IPS-18a (cell line): ENCODE measurements around the gene TRAPPC2.

Experiments
- H3K27ac ChIP-seq: one replicate; pipeline ENCODE4 v1.5.1; 2013; ENCODE audit warnings: low read length
- H3K27me3 ChIP-seq: one replicate; pipeline ENCODE4 v1.6.1; 2013; ENCODE audit warnings: mild to moderate bottlenecking, low read length; ENCODE audit not compliant: control insufficient read depth, insufficient read depth
- H3K36me3 ChIP-seq: one replicate; pipeline ENCODE4 v1.6.1; 2013; ENCODE audit warnings: low read depth, low read length; ENCODE audit not compliant: control insufficient read depth
- H3K4me1 ChIP-seq: one replicate; pipeline ENCODE4 v1.6.1; 2013; ENCODE audit warnings: low read depth, low read length; ENCODE audit not compliant: control insufficient read depth
- H3K4me3 ChIP-seq: one replicate; pipeline ENCODE4 v1.5.1; 2013; ENCODE audit warnings: low read length
- H3K9ac ChIP-seq: one replicate; pipeline ENCODE4 v1.6.1; 2013; ENCODE audit warnings: mild to moderate bottlenecking, low read length, moderate library complexity
- H3K9me3 ChIP-seq: one replicate; pipeline ENCODE4 v1.6.1; 2013; ENCODE audit warnings: low read depth, low read length; ENCODE audit not compliant: control insufficient read depth

The TRAPPC2 gene

DNA sequence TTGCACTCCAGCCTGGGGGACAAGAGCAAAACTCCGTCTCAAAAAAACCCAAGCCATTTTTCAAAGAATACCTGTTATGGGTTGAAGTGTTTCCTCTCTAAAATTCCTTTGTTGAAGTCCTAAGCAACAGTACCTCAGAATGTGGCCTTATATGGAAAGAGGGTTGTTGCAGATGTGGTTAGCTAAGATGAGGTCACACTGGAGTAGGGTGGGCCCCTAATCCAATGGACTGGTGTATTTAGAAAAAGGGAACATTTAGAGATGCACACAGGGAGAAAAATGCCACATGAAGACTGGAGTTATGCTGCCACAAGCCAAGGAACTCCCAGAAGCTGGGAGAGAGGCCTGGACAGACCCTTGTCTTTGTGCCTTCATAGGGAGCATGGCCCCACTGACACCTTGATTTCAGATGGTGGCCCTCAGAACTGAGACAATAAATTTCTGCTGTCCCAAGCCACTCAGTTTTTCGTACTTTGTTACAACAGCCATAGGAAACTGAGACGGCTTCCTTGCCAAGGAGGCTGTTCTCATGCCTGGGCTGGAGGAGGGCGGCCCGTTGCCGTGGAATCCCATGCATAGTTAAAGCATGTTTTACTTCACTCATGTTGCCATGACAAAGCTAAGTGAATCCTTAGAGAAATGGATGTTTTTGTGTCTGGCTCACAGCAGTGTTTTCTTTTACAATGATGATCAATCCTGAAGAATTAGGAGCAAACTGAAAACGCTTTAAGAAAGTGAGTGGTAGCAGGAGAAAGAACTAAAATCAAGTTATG is 16.5 kb downstream of the TRAPPC2 start:
- Histone ChIP-seq H3K27ac (no peak overlapping the region), H3K4me3 (no peak overlapping the region), H3K4me1 (no peaks in the 10 kb centered on the region), H3K36me3 (peaks cover 51% of the 10 kb centered on the region), H3K27me3 (no peaks in the 10 kb centered on the region), H3K9ac (no peak overlapping the region), H3K9me3 (no peaks in the 10 kb centered on the region)

DNA sequence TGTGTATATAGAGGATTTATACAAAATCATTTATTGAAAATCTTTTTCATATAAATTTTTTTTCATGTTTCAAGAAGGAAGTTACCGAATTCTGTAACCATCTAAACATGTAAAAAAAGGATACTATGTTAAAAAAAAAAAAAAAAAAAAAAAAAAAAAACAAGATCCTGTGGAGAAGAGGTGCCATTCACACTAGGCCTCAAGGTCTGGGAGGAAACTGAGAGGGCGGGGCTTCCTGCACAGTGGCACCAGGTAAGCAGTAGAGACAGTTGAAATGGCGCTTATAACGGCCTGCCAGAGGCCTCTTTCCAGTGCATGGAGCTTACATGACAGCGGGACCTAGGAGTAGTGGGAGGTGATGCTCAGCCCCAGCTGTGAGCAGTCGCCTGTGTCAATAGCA is 17.5 kb downstream of the TRAPPC2 start:
- Histone ChIP-seq H3K9me3 (no peaks in the 10 kb centered on the region), H3K36me3 (peaks cover 59% of the 10 kb centered on the region), H3K4me1 (no peaks in the 10 kb centered on the region), H3K9ac (no peak overlapping the region), H3K27me3 (no peaks in the 10 kb centered on the region), H3K4me3 (no peak overlapping the region), H3K27ac (no peak overlapping the region)

DNA sequence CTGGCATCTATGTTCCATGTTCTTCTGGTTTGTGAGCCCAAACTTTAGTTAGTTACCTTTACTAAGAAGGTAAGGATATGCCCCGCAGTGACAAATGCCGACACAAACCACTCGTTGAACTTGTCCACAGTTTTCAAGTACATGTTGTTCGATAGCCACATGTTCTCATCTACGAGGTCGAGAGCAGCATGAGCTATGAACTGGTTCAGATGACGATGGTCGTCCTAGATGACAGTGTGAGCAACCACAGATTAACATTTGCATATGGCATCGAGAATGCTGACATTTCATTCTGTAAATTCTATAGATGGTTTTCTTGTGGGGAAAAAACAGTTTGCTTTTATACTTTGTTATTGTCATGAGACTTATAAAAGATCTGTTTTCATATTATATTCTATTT is 18.0 kb downstream of the TRAPPC2 start:
- no peaks in the 10 kb centered on the region for H3K9me3 ChIP-seq
- no peak overlapping the region for H3K27ac ChIP-seq
- H3K4me1 ChIP-seq = no peaks in the 10 kb centered on the region
- no peak overlapping the region for H3K4me3 ChIP-seq
- H3K27me3 ChIP-seq = no peaks in the 10 kb centered on the region
- H3K9ac ChIP-seq = no peak overlapping the region
- H3K36me3 ChIP-seq = peaks cover 64% of the 10 kb centered on the region

DNA sequence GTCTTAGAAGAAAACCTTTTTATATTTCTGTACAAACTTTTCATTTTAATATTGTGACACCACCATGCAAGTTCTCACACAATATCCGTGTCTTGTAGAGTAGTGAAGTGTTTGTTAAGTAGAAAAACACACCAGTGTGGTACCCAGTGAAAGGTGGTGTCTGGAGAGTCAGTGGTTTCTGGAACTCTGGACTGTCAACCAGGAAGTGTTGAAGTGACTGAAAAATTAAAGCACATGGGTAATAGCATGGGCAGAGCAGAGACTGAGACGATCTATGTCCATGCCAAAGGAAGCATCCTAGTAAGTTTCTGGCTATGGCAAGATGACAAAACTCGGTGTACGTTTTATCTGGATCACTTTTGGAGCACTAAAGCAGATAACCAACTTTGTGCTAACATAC is 23.3 kb downstream of the TRAPPC2 start:
- Histone ChIP-seq H3K9ac (no peak overlapping the region), H3K27me3 (no peaks in the 10 kb centered on the region), H3K4me1 (peaks cover 7% of the 10 kb centered on the region), H3K36me3 (peaks cover 56% of the 10 kb centered on the region), H3K9me3 (no peaks in the 10 kb centered on the region), H3K27ac (no peak overlapping the region), H3K4me3 (no peak overlapping the region)

DNA sequence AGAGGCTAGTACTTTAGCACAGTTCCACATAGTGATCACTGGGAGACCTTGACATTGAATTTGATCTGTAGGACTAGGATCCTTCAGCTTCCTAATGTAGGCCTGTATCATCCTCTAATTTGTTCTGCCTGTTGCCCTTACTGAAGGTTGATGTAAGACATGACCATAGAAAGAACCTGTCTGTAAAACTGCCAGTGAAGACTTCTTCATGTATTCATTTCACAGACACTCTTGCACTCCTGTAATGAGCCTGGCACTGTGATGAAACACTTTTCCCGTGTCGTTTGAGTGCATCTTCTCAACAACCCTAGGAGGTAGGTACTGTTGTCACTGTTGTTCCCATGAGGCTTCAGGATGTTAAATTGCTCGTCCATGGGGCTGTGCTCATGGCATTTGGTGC is 30.8 kb downstream of the TRAPPC2 start:
- Histone ChIP-seq H3K4me1 (peaks cover 11% of the 10 kb centered on the region), H3K9me3 (no peaks in the 10 kb centered on the region), H3K4me3 (no peak overlapping the region), H3K27me3 (no peaks in the 10 kb centered on the region), H3K9ac (no peak overlapping the region), H3K27ac (no peak overlapping the region), H3K36me3 (peaks cover 9% of the 10 kb centered on the region)

DNA sequence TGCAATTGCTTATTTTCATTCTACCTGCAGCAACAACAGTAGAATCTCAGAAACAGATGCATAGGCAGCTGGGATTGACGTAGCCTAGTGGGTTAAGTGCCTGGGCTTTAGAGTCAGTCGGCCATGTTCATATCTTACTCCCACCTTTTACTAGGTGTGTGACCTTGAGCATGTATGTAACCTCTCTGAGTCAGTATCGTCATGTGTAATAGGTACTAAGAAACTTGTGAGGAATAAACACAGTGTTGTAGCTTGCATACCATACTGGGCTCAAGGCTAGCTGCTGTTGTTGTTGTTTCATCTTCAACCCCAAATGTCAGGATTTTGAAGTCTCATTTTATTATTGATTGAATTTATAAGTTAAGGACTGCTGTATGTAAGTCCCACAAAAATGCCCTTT is 31.3 kb downstream of the TRAPPC2 start:
- Histone ChIP-seq H3K4me3 (no peak overlapping the region), H3K27me3 (no peaks in the 10 kb centered on the region), H3K9ac (no peak overlapping the region), H3K27ac (no peak overlapping the region), H3K9me3 (no peaks in the 10 kb centered on the region), H3K4me1 (peaks cover 9% of the 10 kb centered on the region), H3K36me3 (peaks cover 8% of the 10 kb centered on the region)

DNA sequence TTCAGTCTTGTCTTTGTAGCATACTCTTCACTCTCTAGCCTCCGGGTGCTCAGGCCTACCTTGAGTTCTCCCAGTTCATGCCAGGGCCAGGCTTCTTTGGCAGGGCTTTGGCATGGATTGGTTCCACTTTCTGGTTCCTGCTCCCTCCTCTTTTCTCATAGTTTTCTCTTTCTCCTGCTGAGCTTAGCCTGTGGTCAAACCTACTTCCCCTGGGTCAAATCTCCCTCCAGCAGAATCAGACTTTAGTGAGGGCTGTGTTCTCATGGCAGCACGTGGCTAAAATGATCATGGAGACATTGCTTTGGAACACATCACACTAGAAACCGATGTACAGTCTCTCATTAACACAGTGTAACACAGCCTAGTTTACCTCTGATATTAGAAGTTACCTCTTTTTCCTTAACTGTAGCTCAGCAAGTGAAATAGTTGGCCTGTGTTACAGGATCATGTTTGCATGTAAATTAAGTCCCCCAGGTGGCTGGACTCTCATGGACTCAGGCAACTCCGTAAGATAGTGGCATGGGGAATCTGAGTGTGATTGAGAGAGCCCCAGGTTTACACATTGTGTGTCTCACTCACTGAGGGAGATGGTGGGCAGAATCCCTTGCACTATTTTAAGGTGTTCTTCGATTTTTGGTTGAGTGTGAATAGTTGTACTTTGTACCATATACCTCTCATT is 32.2 kb downstream of the TRAPPC2 start:
- Histone ChIP-seq H3K27ac (no peak overlapping the region), H3K9ac (no peak overlapping the region), H3K9me3 (no peaks in the 10 kb centered on the region), H3K4me3 (no peak overlapping the region), H3K27me3 (no peaks in the 10 kb centered on the region), H3K36me3 (peaks cover 8% of the 10 kb centered on the region), H3K4me1 (peaks cover 9% of the 10 kb centered on the region)

DNA sequence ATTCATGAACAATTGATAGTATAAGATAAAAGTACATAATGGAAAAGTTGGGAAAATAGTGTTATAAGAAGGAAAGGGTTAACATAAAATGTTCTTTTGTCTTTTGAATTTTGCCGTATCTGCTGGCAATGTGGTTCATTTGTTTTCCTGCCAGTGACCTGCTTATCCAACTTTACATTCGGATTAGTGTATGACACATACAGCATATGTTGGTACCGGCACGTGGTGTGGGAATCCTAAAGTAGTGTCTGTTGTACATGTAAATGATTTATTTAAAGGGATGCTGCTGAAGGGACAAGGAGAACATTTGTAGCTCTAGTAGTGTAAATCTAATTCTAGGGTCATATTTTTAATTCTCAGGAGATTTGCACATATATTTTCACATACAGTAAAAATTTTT is 34.0 kb downstream of the TRAPPC2 start:
- no peaks in the 10 kb centered on the region for H3K9me3 ChIP-seq
- H3K27me3 ChIP-seq = no peaks in the 10 kb centered on the region
- no peak overlapping the region for H3K4me3 ChIP-seq
- peaks cover 9% of the 10 kb centered on the region for H3K4me1 ChIP-seq
- peaks cover 2% of the 10 kb centered on the region for H3K36me3 ChIP-seq
- no peak overlapping the region for H3K9ac ChIP-seq
- H3K27ac ChIP-seq = no peak overlapping the region

DNA sequence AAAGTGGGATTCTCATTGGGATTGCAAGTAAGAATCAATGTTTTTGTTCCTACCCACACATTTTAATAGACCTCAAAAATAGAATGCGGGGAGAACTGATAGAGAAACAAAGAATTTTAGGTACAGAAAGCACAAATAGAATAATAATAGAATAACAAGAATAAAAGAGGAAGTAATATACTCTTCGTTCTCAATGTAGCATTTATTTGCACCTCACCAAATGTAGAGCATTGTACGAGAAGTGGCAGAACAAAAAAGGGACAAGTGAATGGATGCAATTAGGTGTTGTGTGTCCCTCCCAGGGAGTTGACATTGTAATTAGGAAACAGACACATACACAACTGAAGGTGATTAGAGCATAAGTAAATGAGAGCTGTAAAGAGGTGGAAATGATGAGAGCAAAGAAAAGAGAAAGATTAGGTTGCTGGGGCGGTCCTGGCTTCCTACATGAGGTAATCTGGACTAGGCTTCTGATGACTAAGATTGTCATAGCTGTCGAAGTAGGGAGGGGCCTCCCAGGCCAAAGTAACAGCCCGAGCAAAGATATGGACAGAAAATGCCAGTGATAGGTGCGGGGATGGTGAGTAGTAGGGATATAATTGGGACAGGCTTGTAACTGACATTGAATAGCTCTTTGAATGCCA is 35.1 kb downstream of the TRAPPC2 start:
- peaks cover 17% of the 10 kb centered on the region for H3K4me1 ChIP-seq
- no peaks in the 10 kb centered on the region for H3K36me3 ChIP-seq
- no peaks in the 10 kb centered on the region for H3K9me3 ChIP-seq
- H3K9ac ChIP-seq = no peak overlapping the region
- no peak overlapping the region for H3K27ac ChIP-seq
- H3K27me3 ChIP-seq = no peaks in the 10 kb centered on the region
- no peak overlapping the region for H3K4me3 ChIP-seq

DNA sequence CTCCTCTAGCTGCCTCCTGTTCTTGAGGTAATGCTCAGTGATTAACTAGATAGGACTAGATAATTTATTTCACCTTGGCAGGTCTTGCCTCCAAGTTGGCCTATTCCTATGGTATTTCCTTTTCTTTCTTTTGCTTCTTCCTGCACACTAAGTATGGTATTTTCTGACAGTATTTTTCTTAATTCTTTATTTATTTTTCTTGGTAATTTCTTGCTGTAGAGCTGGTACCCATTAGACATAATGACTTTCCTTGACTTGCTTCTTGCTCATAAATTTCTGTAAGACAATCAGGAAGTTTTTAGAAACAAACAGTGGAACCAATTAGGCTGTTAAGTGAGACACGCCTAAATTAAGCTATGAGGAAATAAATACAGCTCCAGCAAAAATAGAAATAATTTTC is 36.0 kb downstream of the TRAPPC2 start:
- H3K4me3 ChIP-seq = no peak overlapping the region
- no peaks in the 10 kb centered on the region for H3K36me3 ChIP-seq
- no peak overlapping the region for H3K9ac ChIP-seq
- H3K27ac ChIP-seq = no peak overlapping the region
- no peaks in the 10 kb centered on the region for H3K27me3 ChIP-seq
- H3K9me3 ChIP-seq = no peaks in the 10 kb centered on the region
- H3K4me1 ChIP-seq = peaks cover 25% of the 10 kb centered on the region

DNA sequence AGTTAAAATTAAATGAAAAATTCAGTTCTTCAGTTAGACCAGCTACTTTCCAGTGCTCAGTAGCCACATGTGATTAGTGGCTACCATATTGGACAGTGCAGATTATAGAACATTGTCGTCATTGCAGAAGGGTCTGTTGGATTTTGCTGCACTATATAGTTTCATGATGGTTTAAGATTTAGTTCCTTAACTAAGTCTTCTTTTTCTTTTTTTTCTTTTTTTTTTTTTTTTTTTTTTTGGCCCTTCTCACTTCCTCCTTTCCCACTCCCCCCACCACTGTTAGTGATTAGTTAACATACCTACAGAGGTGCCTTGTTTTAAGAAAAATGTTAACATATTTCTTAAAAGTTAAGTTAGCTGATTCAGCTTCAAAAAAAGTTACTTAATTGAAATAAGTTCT is 36.4 kb downstream of the TRAPPC2 start:
- Histone ChIP-seq H3K27ac (no peak overlapping the region), H3K9ac (no peak overlapping the region)

More for the DNA sequence above, 36.4 kb downstream of the TRAPPC2 start:
- Histone ChIP-seq H3K36me3 (no peaks in the 10 kb centered on the region), H3K9me3 (no peaks in the 10 kb centered on the region), H3K4me3 (no peak overlapping the region), H3K27me3 (no peaks in the 10 kb centered on the region), H3K4me1 (peaks cover 30% of the 10 kb centered on the region)
